SK-N-SH (cell line): Measurements from ENCODE around the gene NEU3.

Source experiments
- CTCF ChIP-seq: fragments of 200-600 bp; sonication (generic); IDR thresholded peaks from 2 replicates; pipeline ENCODE4 v1.6.1; 2017; ENCODE audit warnings: antibody characterized with exemption, mild to moderate bottlenecking, moderate library complexity
- ELF1 ChIP-seq: IDR thresholded peaks from 2 replicates; pipeline ENCODE4 v1.4.0; 2012
- GABPA ChIP-seq: IDR thresholded peaks from 2 replicates; pipeline ENCODE4 v1.4.0; 2012; ENCODE audit warnings: low read depth, mild to moderate bottlenecking
- PBX3 ChIP-seq: IDR thresholded peaks from 2 replicates; pipeline ENCODE4; 2012
- RXRA ChIP-seq: IDR thresholded peaks from 2 replicates; pipeline ENCODE4 v1.4.0; 2012; ENCODE audit warnings: low read depth, mild to moderate bottlenecking, borderline replicate concordance
- SIN3A ChIP-seq: IDR thresholded peaks from 2 replicates; pipeline ENCODE4 v1.6.1; 2012; ENCODE audit warnings: low read depth, mild to moderate bottlenecking, low read length, moderate library complexity, borderline replicate concordance
- YY1 ChIP-seq: IDR thresholded peaks from 2 replicates; pipeline ENCODE4 v1.4.0; 2012; ENCODE audit warnings: low read depth, mild to moderate bottlenecking

DNA sequence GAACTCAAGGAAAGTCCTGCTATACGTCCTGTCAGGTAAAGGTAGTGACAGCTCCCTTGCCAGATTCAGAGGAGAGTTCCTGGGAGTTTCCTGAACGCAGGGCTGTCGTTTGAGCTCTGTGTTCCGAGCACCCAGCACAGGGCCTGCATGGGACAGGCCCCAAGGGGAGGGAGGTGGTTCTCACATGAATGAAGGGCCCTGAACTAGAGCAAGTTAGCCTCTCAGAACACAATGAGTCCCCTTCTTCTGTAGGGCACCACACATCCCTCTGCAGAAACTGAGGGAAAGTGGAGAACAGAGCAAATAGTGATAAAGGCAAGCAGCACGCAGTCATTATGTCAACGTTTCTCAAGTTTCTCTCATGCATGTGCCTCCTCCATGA is 35.3 kb downstream of the NEU3 start:
- no peak for TF ChIP-seq ELF1
- TF ChIP-seq SIN3A: no peak
- TF ChIP-seq GABPA: no peak
- no peak for TF ChIP-seq CTCF
- no peak for TF ChIP-seq YY1
- no peak for TF ChIP-seq PBX3
- no peak for TF ChIP-seq RXRA
